HG03108 (cell line): ENCODE measurements around the gene BTN1A1.
"Not testable (repeated sequence)": the region's sequence is repeated elsewhere in the genome, so short reads cannot be mapped to it uniquely, and the experiment has no call there.

Source experiments
- ATAC-seq: cut with Tn5 transposase; IDR thresholded peaks from one replicate; pipeline ENCODE4 v1.9.1; 2021; ENCODE audit warnings: moderate library complexity; ENCODE audit not compliant: unreplicated experiment

The BTN1A1 gene

GRCh38 chr6:26500102-26500501 is at the start of gene BTN1A1:
Gene BTN1A1 (plus strand): TSS chr6:26500303. CDS start chr6:26501287, 984 bp downstream.
- no peak for ATAC-seq

- ATAC-seq = no peak
Measured at GRCh38 chr6:26452631-26453235, 47.4 kb upstream of the BTN1A1 start.

- ATAC-seq = no peak
Measured at GRCh38 chr6:26454631-26455030, 45.5 kb upstream of the BTN1A1 start.

DNA sequence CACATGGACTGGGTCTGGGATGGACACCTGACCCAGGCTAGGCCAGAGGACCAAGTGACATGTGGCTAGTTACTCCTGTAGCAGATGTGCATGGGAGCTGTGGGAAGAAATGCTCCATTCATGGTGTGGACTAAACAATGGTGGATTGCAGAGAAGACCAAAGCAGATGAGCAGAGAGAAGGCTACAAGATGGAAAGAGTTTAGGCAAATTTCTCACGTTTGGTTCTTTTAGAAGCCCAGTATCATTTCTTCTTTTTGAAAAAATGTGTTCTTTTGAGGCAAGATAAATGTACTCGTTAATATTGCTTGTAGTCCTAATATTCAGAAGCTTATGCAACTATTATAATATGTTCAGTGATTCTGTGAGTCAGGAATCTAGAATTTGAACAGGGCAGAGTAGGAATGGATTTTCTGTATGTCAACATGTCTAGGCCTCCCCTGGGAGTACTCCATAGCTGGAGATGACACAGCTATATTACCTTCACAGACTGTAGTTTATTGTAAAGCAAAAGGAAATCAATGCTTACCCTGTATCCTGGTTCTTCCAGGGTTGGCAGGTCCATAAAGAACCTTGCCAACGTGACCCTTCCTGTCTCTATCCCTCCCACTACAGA is 44.6 kb upstream of the BTN1A1 start:
- ATAC-seq = no peak

- peak; percentile 19 for ATAC-seq
Measured at GRCh38 chr6:26457264-26457805, 42.8 kb upstream of the BTN1A1 start.

GRCh38 chr6:26457806-26458688 is 42.1 kb upstream of the BTN1A1 start, which contains the start of gene BTN2A1:
Gene BTN2A1 (plus strand): TSS chr6:26457955. CDS start chr6:26458637, 682 bp downstream.
- peak; percentile 93 for ATAC-seq

DNA sequence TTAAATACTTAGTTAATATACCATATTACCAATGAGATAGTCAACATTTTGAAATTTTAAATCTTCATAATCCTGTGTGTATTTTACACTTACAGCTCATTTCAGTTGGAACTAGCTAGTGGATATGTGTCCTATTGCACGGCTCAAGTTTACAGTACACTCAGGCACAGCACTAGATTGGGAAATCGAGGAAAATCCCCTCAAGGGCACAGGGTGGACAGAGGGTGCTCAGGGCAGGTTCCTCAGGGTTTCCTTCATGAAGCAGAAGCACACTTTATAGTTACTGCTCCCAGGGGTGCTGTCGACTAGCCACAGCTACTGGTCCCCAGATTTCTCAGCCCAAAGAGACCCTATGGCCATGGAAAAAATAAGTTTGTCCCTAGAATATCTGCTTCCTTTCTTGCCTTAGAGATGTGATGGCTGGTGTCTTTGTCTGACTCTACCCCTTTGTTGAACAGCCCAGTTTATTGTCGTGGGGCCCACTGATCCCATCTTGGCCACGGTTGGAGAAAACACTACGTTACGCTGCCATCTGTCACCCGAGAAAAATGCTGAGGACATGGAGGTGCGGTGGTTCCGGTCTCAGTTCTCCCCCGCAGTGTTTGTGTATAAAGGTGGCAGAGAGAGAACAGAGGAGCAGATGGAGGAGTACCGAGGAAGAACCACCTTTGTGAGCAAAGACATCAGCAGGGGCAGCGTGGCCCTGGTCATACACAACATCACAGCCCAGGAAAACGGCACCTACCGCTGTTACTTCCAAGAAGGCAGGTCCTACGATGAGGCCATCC is 40.9 kb upstream of the BTN1A1 start:
- no peak for ATAC-seq

GRCh38 chr6:26461353-26461752 is 38.8 kb upstream of the BTN1A1 start:
- not testable (repeated sequence) for ATAC-seq

GRCh38 chr6:26464014-26464413 is 36.1 kb upstream of the BTN1A1 start:
- ATAC-seq = no peak

DNA sequence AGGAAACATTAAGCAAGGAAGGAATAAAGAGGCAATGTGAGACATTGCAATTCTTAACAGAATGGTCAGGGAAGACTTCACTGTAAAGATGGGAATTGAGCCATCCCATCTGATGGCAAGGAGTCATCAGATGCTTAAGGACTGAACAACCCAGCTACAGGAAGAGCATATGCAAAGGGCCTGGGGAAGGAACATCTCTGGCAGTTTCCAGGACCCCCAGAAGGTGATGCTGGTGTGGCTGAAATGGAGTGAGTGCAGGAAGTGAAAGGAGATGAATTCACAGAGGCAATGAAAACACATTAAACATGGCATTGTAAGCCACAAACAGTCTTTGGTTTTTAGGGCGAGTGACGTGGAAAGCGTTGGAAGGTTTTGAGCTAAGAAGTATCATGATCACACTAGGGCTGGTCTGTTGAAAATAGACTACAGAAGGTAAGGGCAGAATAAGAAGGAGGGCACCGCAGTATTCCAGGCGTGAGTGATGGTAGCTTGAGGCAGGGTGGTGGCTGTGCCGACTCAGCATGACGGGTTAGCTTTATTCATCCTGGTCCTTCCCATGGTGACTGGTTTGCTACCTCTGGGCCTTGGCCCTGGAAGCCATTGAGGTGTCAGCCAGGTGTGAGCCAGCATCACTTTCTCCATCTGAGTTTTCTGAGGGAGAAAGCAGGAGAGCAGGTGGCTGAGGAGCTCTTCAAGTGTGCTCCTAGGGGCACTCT is 35.5 kb upstream of the BTN1A1 start:
- ATAC-seq = no peak

DNA sequence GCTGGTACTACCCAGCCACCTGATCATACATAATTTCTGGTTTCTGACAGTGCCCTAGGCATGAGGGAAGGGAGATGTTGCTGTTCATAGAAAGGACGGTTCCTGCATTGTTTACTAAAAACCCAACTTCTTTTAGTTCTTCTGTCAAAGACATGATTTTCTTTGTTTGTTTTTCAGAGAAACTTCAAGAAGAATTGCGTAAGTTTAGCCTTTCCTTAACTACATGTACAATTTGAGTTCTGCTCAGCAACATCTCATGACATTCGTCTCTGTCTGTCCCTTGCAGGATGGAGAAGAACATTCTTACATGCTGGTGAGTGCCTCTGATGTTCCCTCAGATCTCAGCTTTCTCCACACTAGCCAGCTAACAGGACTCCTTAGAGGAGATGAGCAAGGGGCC is 34.3 kb upstream of the BTN1A1 start:
- ATAC-seq = no peak

DNA sequence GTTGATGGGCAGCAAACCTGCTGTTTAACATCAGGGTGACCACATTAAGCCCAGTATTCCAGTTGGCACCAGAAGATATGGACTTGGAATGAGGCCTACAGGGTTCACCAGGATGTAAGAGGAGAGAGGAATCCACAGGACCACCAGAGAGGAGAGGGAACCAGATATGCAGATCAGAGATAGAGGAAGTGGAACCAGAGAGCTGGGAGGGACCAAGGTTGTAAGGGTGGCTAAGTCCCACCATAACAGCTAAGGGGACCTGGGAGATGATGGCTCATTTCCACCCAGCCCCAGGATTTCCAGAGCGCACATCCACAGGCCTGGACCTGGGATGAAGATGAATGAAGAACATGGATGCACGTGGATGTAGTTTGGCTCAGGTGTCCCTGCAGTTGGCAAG is 31.3 kb upstream of the BTN1A1 start:
- ATAC-seq = no peak

GRCh38 chr6:26470643-26471042 is 29.5 kb upstream of the BTN1A1 start:
- ATAC-seq = no peak

DNA sequence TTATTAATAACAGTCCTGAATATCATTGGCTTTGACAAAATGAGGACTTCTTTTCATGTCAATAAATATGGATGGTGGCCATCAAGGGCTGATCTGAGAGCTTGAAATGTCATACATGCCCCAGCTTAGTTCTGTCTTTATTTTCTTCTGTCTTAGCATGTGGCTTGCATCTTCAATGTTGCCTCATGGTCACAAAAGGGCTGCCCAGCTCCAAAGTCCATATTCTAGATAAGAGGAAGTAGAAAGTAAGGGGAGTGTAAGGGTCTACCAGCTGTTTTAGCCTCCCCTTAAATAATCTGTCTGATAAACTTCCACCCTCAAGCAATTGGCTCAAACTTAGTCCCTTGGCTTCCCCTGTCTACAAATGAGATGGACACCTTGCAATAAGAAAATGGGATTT is 28.1 kb upstream of the BTN1A1 start:
- no peak for ATAC-seq

DNA sequence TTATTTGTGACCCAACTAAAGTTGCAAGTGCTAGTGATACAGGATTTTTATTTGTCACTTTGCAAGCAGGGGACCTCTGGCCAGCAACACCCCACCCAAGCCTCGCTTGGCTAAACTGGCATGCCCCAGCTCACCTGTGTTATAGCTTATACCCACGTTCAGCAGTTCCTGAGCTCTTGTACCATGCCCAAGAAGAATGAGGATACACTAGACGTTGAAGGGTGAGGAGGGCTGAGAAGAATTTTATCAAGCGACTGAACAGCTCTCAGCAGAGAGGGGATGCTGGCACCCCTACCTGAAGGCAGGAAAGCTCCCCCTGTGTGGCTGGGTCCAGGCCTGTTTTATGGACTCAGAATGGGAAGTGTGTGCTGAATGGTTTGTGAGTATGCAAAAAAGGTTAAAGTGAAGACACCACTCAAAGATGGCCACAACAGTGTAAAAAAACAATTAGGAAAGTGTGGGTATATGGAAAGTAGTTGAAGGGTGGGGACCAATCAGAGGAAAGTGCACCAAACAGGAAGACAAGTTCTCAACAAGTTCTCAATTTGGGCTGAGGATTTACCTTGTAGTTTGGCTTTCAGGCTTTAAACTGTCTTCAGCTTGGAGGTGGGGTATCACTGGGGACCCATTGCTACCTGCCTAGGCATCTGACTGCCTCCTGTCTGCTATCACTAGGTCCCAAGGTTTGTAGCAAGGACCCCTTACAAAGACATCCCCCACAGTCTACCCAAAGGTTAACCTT is 27.4 kb upstream of the BTN1A1 start:
- no peak for ATAC-seq

GRCh38 chr6:26473429-26473757 is 26.7 kb upstream of the BTN1A1 start:
- ATAC-seq = no peak

GRCh38 chr6:26473758-26474438 is 26.2 kb upstream of the BTN1A1 start:
- peak; percentile 93 for ATAC-seq

DNA sequence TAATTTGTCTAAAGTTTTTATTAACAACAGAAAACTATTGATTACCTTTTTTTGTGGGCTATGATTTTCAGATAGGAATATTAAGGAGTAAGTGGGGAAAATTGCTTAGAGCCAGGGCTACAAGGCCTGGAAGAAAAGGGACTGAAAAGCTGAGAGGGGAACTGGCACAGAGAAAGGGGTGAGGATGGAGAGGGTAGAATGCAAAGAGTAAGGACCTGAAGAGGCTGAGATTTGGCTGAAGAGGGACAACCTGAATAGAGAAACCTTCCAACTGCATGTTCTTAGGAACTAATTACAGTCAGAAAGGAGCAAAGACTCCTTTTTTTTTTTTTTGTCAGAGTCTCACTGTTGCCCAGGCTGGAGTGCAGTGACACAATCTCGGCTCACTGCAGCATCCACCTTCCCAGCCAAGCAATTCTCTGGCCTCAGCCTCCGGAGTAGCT is 25.6 kb upstream of the BTN1A1 start:
- no peak for ATAC-seq
